Fibroblast of skin of left quadriceps (primary cell): Measurements from ENCODE around the gene BCL2L14.

Experiments used
- DNase-seq, 2 experiments: peaks; one replicate each; pipeline ENCODE4 v3.0.0-alpha.2; 2013; ENCODE audit warnings: low read depth in 2 of 2

BCL2L14 gene, protein sequence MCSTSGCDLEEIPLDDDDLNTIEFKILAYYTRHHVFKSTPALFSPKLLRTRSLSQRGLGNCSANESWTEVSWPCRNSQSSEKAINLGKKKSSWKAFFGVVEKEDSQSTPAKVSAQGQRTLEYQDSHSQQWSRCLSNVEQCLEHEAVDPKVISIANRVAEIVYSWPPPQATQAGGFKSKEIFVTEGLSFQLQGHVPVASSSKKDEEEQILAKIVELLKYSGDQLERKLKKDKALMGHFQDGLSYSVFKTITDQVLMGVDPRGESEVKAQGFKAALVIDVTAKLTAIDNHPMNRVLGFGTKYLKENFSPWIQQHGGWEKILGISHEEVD

DNA sequence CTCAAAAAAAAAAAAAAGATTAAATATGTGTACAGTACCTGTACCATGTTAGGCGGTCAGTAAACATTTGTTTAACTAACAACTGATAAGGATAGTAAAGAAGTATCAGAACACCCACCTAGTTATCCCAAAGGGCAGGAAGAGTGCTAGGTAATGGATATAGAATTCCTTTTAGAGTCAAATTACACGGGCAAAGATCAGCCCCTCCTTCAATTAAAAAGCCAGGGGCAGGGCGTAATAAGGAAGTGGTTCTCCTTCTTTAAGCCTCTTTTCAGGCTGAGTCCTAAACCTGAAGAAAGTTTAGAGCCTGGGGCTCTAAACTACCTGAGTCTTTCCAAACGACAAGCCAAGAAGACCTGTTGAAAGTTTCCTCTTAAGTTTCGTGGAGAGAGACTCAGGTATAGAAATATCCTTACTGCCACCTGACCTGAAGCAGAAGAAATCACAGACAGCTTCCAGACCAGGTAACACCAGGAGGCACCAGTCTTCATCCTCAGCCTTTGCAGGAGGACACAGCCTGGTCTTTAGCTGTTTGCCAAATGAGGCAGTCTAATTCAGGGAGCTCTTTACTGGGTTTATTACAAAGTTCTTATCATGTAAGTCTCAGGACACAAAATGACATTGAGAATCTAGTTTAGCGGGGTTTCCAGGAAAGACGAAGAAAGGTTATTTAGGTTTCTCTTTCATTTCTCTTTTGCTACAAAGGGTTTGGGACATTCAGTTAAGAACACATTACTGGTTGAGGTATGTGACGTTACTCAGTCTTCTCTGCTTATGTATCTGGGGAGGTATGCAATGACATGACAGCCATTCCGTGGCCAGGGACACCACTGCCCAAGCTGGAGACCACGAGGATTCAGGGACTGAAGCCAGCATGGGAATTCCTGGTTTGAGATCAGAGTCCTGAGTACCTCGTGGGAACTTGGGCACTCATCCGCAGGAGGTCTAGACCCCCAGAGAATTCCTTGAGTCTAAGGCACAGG is at the start of gene BCL2L14:
Gene BCL2L14, plus strand, starts transcription at position 266 of the 983 bp plus-strand sequence. CDS start 8,367 bp downstream, outside the sequence.
- no peak for DNase-seq

DNA sequence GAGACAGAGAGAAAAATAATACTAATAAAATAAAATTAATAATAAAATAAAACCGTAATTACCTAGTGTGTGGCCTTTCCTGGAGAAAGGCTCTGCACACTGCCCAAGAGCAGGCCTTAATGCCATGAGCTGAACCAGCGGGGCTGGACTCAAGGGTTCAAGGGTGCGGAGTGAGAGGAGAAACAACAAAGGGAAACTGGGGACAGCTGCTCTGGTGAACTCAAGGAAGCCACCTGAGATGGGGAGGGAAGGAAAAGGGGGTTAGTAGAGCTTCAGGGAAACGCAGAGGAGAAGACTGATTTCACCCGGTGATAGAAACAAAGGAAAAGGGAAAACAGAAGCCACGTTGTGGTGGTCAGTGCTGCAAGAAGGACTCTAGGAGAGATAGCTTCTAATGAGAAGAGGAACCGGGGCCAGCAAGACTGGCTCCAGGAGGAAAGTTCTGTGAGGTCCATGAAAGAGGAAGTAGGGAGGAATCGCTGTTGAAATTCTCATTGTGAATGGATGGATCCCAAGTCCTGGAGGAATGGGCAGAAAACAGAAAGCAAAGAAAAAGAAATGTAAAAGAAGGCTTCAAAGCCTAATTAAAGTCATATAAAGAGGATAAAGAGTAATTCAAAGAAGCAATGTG is 48.3 kb upstream of the BCL2L14 start:
- no peak for DNase-seq

DNA sequence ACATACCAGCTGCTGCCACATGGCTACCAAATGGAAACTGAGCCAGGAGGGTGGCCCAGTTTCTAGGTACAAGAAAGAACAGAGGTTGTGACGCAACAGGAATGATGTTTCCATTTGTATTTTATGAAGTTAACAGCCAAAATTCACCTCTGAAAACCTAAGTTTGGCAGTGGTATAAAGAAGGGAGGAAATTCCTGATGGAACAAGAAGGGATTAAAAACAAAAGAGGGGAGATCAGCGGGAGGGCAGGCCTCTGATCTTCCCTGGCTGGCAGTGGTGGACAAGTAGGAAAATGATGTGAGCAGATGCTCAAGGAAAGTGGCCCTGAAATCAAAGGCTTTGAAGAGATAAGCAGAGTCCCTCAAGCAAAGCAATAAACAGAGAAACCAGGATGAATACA is 47.3 kb upstream of the BCL2L14 start:
- DNase-seq: no peak

DNA sequence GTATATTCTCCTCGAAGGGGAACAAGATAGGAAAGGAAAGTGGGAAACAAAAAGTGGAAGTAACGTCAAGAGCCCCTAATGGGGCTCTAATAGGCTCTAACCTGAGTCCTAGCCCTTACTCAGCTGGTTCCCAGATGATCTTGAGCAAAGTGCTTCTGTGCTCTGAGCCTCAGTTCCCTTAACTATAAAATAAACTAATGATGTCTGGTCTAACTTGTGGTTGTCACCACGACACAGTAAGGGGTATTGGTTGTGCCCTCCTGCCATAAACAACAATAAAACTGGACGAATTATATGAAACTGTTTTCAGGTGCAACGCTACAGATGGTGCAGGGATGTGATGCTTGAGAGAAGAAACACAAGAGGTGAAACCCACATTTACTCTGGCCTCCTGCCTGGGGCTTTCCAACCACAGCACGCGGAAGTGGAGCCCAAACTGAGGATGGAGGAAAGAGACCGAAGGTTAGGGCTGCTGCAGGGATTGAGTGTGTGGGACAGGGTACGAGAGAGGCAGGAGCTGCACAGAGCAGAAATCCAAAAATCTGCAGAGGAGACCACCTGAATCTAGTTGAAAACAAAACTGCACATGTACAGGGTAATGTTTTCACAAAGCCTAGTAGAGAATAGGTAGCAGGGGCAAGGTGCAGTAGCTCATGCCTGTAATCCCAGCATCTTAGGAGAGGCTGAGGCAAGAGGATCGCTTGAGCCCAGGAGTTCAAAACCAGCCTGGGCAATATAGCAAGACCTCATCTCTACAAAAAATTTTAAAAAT is 45.6 kb upstream of the BCL2L14 start:
- no peak for DNase-seq

DNA sequence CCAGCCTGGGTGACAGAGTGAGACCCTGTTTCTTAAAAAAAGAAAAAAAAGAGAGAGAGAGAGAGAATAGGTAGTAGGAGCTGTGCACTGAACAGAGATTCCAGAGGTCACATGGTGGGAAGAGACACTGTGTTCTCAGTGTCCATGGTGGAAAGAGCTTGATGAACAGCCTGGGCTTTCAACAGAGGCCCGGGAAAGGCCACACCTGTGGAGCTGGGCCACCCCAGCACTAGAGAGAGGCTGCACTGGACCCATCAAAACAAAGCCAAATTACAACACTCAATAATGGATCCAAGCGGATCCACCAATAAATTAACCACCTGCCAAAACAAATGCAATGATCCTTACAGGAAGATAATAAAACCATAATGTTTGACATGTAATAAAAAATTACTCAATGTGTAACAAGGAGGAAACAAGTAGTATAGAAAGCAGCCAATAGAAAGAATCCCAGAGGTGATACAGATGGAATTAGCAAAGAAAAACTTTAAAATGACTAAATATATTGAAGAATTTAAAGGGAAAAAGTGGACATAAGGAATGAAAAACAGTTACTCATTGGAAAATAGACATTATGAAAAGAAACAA is 44.8 kb upstream of the BCL2L14 start:
- DNase-seq: no peak

DNA sequence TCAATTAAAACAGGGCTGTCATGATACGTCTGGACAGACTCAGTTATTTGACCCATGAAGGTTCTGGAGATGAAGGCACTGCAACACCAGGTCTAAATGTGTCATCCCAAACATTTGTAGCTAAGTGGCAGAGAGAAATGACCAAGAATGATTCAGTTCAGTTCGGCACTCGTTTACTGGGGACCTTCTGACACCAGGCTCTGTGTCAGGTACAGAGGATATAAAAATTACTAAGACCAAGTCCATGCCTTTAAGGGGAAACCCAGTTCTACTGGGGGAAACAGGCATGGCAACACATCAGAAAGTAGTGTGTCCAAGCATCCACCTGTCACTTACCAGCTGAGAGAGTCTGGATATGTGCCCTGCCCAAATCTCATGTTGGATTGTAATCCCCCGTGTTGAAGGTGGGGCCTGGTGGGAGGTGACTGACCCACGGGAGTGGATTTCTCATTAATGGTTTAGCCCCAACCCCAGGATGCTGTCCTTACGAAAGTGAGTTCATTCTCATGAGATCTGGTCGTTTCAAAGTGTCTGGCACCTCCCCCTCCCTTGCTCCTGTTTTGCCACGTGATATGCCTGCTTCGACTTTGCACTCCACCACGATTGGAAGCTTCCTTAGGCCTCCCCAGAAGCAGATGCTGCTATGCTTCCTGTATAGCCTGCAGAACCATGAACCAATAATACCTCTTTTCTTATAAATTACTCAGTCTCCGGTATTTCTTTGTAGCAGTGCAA is 41.9 kb upstream of the BCL2L14 start:
- DNase-seq: no peak

DNA sequence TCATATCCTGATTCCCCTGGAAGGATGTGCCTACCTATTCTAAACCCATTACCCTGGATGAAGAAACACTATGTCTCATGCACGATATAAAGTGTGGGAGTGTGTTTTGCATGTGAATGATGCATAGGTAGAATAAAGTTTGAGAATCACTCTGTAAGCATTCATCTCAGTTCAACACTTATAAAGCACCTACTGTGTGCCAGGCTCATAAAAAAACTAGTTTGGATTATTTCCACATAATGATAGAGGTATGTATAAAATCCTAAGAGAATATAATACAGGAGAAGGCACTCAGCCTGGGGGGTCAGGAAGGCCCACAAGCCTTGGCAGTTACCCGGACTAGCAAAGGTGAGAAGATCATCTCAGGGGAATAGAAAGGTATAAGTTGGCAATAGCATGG is 41.1 kb upstream of the BCL2L14 start:
- no peak for DNase-seq

DNA sequence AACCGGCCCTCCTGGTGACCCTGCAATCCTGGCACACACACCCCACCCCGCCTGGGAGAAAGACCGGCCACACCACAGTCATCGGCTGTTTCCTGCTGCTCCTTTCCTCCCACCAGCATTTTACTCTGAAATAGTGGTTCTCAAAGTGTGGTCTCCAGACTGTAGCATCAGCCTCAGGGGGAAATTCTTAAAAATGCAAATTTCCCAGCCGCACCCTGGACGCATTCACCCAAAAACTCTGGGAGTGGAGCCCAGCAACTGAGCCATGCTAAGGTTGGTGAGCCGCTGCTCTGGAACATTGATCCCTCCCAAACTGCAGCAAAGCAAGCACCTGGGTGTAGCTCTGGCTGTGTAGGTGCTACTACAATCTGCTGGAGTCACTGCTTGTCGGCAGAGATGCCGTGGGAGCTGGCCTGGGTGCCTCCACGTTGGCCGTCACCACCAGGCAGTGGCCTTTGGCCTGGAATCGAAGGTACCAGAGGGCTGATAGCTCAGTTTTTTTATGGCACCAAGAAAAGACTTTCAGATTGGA is 38.4 kb upstream of the BCL2L14 start:
- no peak for DNase-seq

DNA sequence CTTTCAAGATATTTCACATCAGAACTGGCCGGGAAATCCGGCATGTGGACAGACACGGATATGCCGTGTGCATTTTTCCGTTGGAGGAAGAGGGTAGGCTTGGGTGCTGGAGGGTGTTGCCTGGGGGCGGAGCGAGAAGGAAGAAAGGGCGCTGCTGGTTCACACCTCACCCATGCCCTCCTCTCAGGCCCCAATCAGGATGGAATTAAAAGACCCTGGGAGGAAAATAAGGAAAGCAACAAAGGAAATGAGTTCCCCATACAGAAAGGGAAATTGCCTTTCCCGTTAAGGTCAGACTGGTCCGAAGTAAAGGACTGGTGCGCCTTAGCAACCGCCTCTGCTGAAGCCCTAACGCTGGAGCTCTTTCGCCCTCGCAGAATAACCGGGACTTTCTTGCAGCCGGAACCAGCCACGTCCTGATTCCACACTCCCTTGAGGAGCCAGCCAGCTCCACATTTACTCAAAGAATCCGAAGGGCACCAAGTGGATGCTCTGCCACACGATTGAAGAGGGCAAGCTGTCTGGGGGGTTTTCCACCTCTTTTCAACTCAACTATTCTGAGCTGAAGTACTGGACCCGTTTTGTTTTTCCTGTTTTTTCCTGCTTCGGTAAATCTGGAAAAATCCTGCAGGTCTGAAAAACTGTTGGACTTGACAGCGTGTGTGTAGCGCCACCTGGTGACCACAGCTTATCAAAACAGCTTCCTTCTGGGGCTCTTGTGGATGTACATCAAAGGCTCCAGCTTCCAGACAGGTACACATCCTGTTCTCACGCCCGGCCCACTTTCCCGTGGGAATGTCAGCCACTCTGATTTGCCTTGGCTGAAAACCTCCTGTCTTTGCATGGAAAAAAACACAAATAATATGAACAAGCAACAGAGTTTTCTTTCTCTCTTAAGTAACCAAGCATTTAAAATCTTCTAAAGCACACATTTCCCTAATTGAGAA is 37.6 kb upstream of the BCL2L14 start:
- peak; percentile 58 to 65 for DNase-seq

DNA sequence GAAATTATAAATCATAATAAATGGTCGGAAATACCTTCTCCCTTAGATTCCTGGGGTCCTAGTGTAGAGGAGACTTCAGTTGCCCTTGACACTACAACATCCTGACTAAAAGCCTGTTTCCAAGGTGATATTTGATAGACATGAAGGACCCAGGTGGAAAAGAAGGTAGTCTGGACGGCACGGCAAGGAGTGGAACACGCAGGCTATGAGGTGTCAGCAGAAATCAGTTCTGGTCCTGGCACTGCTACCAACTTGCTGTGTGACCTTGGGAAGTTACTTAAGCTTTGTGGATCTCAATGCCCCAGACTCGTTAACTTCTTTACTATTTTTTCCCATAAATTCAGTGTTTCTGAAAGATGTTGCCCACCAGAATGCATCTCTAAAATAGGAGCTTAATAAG is 36.9 kb upstream of the BCL2L14 start:
- no peak for DNase-seq

DNA sequence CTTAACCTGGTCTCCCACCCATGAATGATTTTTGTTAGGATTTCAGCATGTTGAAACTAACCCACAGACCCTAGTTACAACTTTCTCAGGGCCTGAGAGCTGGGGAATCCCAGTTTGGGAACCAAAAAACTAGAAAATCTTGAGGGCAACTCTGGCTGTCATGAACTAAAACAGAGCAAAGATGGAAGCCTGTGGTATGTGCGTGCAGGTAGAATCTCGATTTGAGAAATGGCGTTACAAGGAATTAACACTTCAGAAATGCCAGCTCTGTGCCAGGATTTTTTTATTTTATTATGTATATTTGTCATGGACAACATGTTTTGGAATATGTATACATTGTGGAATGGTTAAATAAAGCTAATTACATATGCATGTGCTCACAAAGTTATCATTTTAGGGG is 36.4 kb upstream of the BCL2L14 start:
- DNase-seq: no peak

DNA sequence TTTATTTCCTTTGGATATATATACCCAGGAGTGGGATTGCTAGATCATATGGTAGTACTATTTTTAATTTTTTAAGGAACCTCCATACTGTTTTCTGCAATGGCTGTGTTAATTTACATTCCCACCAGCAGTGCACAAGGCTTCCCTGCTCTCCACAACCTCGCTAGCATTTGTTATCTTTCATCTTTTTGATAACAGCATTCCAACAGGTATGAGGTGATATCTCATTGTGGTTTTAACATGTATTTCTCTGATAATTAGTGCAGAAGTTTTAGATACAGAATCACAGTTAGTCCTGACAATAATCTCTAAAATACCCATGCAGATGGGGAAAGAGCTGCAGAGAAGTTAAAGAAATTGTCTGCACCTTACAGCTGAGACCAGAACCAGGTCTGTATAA is 35.5 kb upstream of the BCL2L14 start:
- DNase-seq: no peak

DNA sequence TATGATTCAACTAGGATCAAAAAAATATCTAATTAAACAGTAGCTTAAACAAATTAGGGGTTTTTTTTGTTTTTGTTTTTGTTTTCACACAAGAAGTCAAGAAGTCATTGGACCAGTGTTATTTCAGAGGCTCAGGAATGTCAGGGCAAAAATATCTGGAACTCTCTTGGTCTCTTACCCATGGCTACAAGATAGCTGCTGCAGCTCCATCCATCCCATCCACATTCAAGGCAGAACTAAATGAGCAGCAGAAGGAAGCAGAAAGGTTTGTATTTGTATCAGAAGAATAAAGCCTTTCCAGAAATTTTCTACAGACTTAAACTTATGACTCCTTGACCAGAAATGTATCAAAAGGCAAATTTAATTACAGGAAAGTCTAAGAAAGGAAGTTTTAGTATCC is 33.8 kb upstream of the BCL2L14 start:
- no peak for DNase-seq

DNA sequence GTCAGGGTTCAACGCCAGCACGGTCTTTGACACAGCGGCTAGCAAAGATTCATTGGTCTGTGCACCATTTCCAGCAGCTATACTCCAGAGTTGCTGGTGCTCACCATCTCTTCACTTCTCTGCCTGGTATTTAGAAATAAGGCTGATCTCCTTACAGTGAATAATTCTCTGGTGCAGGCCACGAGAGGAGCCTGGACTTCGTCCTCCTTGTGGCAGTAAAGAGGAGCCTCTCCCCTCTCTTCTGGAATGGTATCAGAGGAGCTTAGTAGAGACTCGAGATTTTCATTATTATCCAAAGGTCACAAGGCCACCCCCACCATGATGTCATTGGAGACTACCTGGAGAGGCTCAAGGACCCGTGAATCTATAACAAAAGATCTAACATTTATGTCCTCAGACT is 30.8 kb upstream of the BCL2L14 start:
- DNase-seq: no peak

DNA sequence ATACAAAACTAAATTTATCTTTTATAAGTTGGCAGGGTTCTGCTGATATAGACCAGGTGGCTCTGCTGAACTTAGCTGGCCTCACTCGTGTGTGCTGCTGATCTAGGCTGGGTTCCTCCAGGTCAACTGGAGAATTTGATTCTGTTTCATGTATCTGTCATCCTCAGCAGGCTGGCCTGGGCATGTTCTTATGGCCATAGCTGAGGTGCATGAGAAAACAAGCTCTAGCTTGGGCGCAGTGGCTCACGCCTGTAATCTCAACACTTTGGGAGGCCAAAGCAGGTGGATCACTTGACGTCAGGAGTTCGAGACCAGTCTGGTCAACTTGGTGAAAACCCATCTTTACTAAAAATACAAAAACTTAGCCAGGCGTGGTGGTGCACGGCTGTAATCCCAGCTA is 24.3 kb upstream of the BCL2L14 start:
- no peak for DNase-seq

DNA sequence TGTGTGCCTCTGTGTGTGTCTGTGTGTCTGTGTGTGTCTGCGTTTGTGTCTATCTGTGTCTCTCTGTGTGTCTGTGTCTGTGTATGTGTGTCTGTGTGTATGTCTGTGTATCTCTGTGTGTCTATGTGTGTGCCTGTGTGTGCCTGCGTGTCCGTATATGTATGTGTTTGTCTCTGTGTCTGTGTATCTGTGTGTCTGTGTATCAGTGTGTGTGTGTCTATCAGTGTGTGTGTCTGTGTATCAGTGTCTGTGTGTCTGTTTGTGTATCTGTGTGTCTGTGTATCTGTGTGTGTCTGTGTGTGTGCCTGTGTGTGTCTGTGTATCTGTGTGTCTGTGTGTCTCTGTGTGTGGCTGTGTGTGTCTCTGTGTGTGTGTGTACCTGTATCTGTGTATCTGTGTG is 23.1 kb upstream of the BCL2L14 start:
- no peak for DNase-seq

DNA sequence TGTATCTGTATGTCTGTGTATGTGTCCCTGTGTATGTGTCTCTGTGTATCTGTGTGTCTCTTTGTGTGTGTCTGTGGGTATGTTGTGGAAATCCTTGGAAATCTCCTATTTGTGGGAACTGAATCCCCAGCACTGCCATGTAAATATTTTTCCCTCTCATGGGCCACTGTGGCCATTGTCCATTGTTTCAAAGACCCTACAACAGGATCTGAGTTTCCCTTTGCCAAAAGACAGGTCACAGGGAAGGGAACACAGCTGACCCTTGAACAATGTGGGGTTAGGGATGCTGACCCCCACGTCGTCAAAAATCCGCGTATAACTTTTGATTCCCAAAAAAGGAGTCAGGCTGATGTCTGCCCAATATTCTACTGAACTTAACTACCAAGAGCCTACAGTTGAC is 22.5 kb upstream of the BCL2L14 start:
- no peak for DNase-seq

DNA sequence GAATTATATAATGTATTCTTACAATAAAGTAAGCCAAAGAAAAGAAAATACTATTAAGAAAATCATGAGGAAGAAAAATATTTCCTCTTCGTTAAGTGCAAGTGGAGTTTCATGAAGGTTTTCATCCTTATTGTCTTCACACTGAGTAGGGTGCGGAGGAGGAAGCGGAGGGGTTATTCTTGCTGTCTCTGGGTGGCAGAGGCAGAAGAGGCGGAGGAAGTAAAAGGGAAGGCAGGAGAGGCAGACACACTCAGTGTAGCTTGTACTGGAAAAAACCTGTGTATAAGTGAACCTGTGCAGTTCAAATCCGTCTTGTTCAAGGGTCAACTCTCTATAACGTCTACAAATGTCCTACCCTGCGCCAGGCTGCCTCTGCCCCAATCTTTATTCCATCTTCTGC is 22.0 kb upstream of the BCL2L14 start:
- no peak for DNase-seq

DNA sequence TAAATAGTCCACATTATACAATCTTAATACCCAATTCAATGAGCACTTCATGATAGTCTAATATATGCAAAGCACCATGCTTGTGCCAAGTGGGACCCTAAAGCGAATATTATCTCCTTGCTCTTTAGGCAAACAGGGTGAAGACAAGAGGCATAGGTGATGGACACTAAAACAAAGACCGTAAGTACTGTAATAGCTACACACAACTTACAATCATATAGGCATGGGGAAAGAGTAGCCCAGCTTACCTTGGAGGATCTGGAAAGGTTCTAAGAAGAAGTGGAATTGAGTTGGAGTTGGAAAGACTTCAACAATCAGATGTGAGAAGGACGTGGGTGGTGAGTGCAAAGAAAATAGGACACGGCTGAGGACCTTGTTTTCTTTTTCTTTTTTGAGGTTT is 19.1 kb upstream of the BCL2L14 start:
- DNase-seq: no peak
